A673 (cell line): Measurements from ENCODE around the gene DGKA. TPM values are rescaled to one million over a fixed set of nuclear protein-coding genes. Genes with fewer than 3 reads are reported as not detected.

ENCODE experiments used
- BruUV-seq: library from RNA; stranded (reverse); fragments of 400-500 nt; replicated peaks from 2 replicates; lab custom pipeline; 2021; lab: Mats Ljungman, UMichigan
- CTCF ChIA-PET: fragments of 300-600 bp; sonication (Branson Sonifier 250); formaldehyde crosslinking; loops from one replicate; lab custom pipeline; 2022; ENCODE audit warnings: antibody characterized with exemption; lab: Charles Lee
- POLR2A ChIA-PET: fragments of 300-600 bp; sonication (Branson Sonifier 250); formaldehyde crosslinking; loops from one replicate; lab custom pipeline; 2022; ENCODE audit warnings: antibody characterized with exemption; ENCODE audit not compliant: low non-redundant PET; lab: Charles Lee
- DNase-seq: peaks from one replicate; pipeline ENCODE4 v3.0.0-alpha.2; 2015; ENCODE audit warnings: low spot score
- H3K27ac ChIP-seq: fragments of 200-600 bp; sonication (generic); 2 replicates; pipeline ENCODE4 v1.5.1; 2016; ENCODE audit warnings: mixed run types, low read depth, mild to moderate bottlenecking, mixed read lengths, antibody characterized with exemption, low read length; ENCODE audit not compliant: poor library complexity, severe bottlenecking
- H3K27me3 ChIP-seq: fragments of 200-600 bp; sonication (generic); replicated peaks from 2 replicates; pipeline ENCODE4 v1.6.1; 2017; ENCODE audit warnings: mixed run types, low read depth, mild to moderate bottlenecking, mixed read lengths, antibody characterized with exemption, low read length; ENCODE audit not compliant: insufficient read depth, poor library complexity
- H3K36me3 ChIP-seq: fragments of 200-600 bp; sonication (generic); 2 replicates; pipeline ENCODE4 v1.6.1; 2016; ENCODE audit warnings: mixed run types, mild to moderate bottlenecking, mixed read lengths, antibody characterized with exemption, low read length; ENCODE audit not compliant: insufficient read depth, poor library complexity, severe bottlenecking
- H3K4me1 ChIP-seq: fragments of 200-600 bp; sonication (generic); 2 replicates; pipeline ENCODE4 v1.6.1; 2017; ENCODE audit warnings: mixed run types, mild to moderate bottlenecking, mixed read lengths, antibody characterized with exemption, low read length; ENCODE audit not compliant: insufficient read depth, poor library complexity, severe bottlenecking
- H3K4me3 ChIP-seq: fragments of 200-600 bp; sonication (generic); 2 replicates; pipeline ENCODE4 v1.5.1; 2016; ENCODE audit warnings: low read depth, mixed run types, mild to moderate bottlenecking, mixed read lengths, low read length; ENCODE audit not compliant: poor library complexity, severe bottlenecking
- H3K9me3 ChIP-seq: fragments of 200-600 bp; sonication (generic); 2 replicates; pipeline ENCODE4 v1.6.1; 2016; ENCODE audit warnings: mixed run types, low read depth, mild to moderate bottlenecking, mixed read lengths, antibody characterized with exemption, low read length; ENCODE audit not compliant: poor library complexity, severe bottlenecking
- CTCF ChIP-seq: fragments of 300-800, 200-600 bp; sonication (generic); conservative IDR thresholded peaks from 2 replicates; pipeline ENCODE4 v1.5.1; 2017; ENCODE audit warnings: low read depth, mild to moderate bottlenecking, antibody characterized with exemption, low read length, moderate library complexity, mixed read lengths
- EZH2 ChIP-seq: fragments of 200-600 bp; sonication (generic); IDR thresholded peaks from 2 replicates; pipeline ENCODE4 v1.6.1; 2017; ENCODE audit warnings: borderline replicate concordance, low read depth, mild to moderate bottlenecking, mixed read lengths, antibody characterized with exemption, low read length; ENCODE audit not compliant: poor library complexity, severe bottlenecking
- intact Hi-C: fragments of 100-400 bp; cut with micrococcal nuclease; formaldehyde crosslinking; loops from one replicate; pipeline ENCODE4 v1.10.0; 2022; ENCODE audit not compliant: unreplicated experiment
- total RNA-seq: library from RNA; stranded (reverse); gene quantifications from 2 replicates; pipeline ENCODE4 v1.2.3, GENCODE V29; 2021

The DGKA gene
- total RNA-seq, 1 experiment from 2014 or later: 10.1 TPM

GRCh38 chr12:55927588-55928502 is 3.1 kb upstream of the DGKA start, which contains the start of gene PYM1:
Gene PYM1 (minus strand): TSS chr12:55927894. CDS start chr12:55927761, 133 bp downstream.
- peak within 1 kb of the TSS; percentile 91 for H3K4me3 ChIP-seq
- TF ChIP-seq EZH2: no peak
- no peak for TF ChIP-seq CTCF
- no peaks in the 10 kb centered on the region for H3K36me3 ChIP-seq
- peak within 1 kb of the TSS; percentile 95 for H3K27ac ChIP-seq
- H3K4me1 ChIP-seq: peaks cover 32% of the 10 kb centered on the region
- CTCF ChIA-PET: interaction anchor here (0.6 to 0.7 kb wide), 3 partner anchors 103 to 189 kb away, joined by 3 to 10 read pairs (median 7); no protein-coding TSS in a partner anchor
- POLR2A ChIA-PET: no interaction called here
- H3K9me3 ChIP-seq: no peaks in the 10 kb centered on the region
- TSS peak; percentile 79 for BruUV-seq
- DNase-seq: peak; percentile 70
- intact Hi-C loops: loop anchor here (2.0 kb wide), 3 partner anchors 97 to 189 kb away; no protein-coding TSS in a partner anchor
- H3K27me3 ChIP-seq: no peaks in the 10 kb centered on the region

- no peaks in the 10 kb centered on the region for H3K9me3 ChIP-seq
- no peaks in the 10 kb centered on the region for H3K36me3 ChIP-seq
- POLR2A ChIA-PET: no interaction called here
- peaks cover 47% of the 10 kb centered on the region for H3K4me1 ChIP-seq
- H3K27me3 ChIP-seq: no peaks in the 10 kb centered on the region
- no TSS peak for BruUV-seq
- TF ChIP-seq EZH2 (no peak), CTCF (no peak)
- no peak for DNase-seq
- CTCF ChIA-PET: interaction anchor here (1.3 kb wide), 1 partner anchor 10 kb away, joined by 7 read pairs; no protein-coding TSS in a partner anchor
- H3K4me3 ChIP-seq: no peak overlapping the region
- intact Hi-C loops: no loop called here
- peak overlapping the region; percentile 52 for H3K27ac ChIP-seq
Observed at GRCh38 chr12:55929306-55929791, 1.6 kb upstream of the DGKA start.

- Histone ChIP-seq H3K9me3 (no peaks in the 10 kb centered on the region), H3K4me3 (peak overlapping the region; percentile 53), H3K27me3 (no peaks in the 10 kb centered on the region), H3K36me3 (no peaks in the 10 kb centered on the region), H3K4me1 (peaks cover 40% of the 10 kb centered on the region), H3K27ac (peak overlapping the region; percentile 59)
- CTCF ChIA-PET: interaction anchor here (0.8 to 1.2 kb wide), 2 partner anchors 9 to 104 kb away, joined by 4 to 7 read pairs; no protein-coding TSS in a partner anchor
- POLR2A ChIA-PET: no interaction called here
- TF ChIP-seq EZH2 (no peak), CTCF (no peak)
- intact Hi-C loops: no loop called here
- no peak for DNase-seq
- BruUV-seq: no TSS peak
Observed at GRCh38 chr12:55931317-55931779, 386 bp downstream of the DGKA start.
